Measurements from ENCODE around the gene PDIA4. TPM values are rescaled to one million over a fixed set of nuclear protein-coding genes. Genes with fewer than 3 reads are reported as not detected.

PDIA4 gene, protein sequence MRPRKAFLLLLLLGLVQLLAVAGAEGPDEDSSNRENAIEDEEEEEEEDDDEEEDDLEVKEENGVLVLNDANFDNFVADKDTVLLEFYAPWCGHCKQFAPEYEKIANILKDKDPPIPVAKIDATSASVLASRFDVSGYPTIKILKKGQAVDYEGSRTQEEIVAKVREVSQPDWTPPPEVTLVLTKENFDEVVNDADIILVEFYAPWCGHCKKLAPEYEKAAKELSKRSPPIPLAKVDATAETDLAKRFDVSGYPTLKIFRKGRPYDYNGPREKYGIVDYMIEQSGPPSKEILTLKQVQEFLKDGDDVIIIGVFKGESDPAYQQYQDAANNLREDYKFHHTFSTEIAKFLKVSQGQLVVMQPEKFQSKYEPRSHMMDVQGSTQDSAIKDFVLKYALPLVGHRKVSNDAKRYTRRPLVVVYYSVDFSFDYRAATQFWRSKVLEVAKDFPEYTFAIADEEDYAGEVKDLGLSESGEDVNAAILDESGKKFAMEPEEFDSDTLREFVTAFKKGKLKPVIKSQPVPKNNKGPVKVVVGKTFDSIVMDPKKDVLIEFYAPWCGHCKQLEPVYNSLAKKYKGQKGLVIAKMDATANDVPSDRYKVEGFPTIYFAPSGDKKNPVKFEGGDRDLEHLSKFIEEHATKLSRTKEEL
- 164 to 194 TPM (median 179 TPM) in 5 replicates for total RNA-seq (2022; extraction: Qiagen RNA extraction)

DNA sequence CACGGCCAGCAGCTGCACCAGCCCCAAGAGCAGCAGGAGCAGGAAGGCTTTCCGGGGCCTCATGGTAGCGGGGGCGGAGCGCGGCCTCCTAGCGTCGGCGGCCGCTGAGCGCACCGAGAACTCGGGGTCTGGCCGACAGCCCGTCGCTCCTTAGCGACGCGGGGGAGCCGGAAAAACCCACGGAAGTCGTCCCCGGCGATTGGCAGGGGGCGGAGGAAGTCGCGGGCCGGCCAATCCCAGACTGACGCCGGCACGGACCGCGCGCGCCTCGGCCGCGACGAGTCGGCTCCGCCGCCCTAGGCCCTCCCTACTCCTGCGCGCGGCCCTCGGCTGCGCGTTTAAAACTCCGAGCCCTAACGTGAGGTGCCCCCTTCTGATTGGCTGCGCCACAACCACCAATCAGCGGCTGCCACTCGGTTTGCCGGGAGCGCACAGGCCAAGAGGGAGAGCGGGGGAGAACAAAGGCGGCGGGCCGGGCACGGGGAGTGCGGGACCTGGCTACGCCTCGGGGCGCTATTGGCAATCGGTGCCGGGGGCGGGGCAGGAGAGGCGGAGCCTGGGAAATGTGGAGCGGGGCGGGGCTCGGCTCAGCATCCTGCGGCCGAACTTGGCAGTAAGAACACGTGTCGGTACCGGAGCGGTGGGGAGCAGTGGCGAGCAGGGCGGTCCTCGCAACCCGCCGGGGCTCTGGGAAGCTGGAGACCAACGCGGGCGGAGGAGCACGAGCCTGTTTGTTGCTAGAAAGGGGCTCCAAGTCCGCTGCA is at the start of gene PDIA4:
TSS of gene PDIA4 (minus strand) at position 160 of the 764 bp plus-strand sequence. CDS start at position 63, 97 bp downstream.

Other genes with a start within 250 kb of the PDIA4 start
- 21.1 to 25.4 TPM (median 22.2 TPM) in 5 replicates for gene EZH2, start 144.2 kb downstream of the PDIA4 start, total RNA-seq (2022; extraction: Qiagen RNA extraction)
- gene ZNF786, start 62.2 kb upstream of the PDIA4 start, total RNA-seq (2022; extraction: Qiagen RNA extraction): 5.5 to 7.0 TPM (median 6.6 TPM) in 5 replicates
- gene ZNF425, start 97.8 kb upstream of the PDIA4 start, total RNA-seq (2022; extraction: Qiagen RNA extraction): 0.97 to 1.5 TPM (median 0.98 TPM) in 5 replicates
- gene ZNF398, start 118.9 kb upstream of the PDIA4 start, total RNA-seq (2022; extraction: Qiagen RNA extraction): 8.1 to 9.5 TPM (median 9.1 TPM) in 5 replicates
- 19.1 to 28.5 TPM (median 25.8 TPM) in 5 replicates for gene ZNF282, start 167.0 kb upstream of the PDIA4 start, total RNA-seq (2022; extraction: Qiagen RNA extraction)
- 11.1 to 12.6 TPM (median 12.2 TPM) in 5 replicates for gene ZNF212, start 211.1 kb upstream of the PDIA4 start, total RNA-seq (2022; extraction: Qiagen RNA extraction)
- 5.0 to 7.2 TPM (median 6.5 TPM) in 5 replicates for gene ZNF783, start 233.7 kb upstream of the PDIA4 start, total RNA-seq (2022; extraction: Qiagen RNA extraction)